Loucy (cell line): ENCODE data around the gene CDS2.

ENCODE experiments used
- EZH2phosphoT487 ChIP-seq: fragments of 200-600 bp; IDR thresholded peaks from 2 replicates; pipeline ENCODE4 v1.6.1; 2018; ENCODE audit warnings: antibody characterized with exemption, mild to moderate bottlenecking, moderate library complexity, borderline replicate concordance
- TF ChIP-seq, protein P1 (sequence below): fragments of 200-600 bp; sonication (generic); conservative IDR thresholded peaks from 2 replicates; pipeline ENCODE4 v1.5.1; 2014; ENCODE audit warnings: mild to moderate bottlenecking, antibody characterized with exemption, low read length

DNA sequence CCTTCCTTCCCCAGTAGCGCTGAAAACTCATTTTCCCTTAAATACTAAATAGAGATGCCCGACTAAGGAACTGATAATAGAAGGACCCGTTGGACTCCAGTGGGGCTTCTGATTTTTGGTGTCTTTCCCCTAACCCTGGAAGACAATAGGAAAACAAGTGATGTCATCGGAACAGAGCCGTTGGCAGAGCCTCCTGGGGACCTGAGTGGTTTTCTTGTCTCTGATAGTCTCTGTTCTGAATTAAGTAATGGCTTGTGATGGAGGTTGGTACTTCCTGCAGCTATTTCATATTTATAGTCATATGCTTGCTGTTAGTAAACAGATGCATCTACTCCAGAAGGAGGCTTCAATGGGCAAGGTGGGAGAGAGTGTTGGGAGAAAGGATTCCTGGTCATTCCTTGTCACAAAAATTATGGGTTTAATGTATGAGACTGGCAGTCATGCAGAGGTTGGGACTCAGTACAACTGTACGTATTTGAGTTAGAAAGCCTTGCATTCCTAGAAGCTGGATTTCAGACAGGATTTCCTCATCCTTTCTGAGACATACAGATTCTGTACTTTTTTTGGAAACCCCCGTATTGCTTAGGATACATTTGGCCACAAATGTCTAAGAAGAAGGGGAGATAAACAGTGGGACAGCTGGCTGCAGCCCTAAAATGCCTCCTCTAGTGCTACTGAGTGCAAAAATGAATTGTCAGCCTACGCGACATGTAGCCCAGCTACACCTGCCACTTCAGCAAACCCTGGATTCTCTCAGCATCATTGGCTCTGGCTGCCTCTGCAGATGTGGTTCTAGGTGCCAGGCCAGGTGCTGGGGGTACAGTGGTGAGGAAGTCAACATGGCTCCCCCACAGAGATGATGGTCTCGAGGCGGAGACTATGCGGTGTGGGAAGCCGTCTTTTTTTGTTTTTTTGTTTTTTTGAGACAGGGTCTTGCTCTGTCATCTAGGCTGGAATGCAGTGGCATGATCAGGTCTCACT lies 38.1 kb downstream of the CDS2 start:
- TF ChIP-seq, protein P1, sequence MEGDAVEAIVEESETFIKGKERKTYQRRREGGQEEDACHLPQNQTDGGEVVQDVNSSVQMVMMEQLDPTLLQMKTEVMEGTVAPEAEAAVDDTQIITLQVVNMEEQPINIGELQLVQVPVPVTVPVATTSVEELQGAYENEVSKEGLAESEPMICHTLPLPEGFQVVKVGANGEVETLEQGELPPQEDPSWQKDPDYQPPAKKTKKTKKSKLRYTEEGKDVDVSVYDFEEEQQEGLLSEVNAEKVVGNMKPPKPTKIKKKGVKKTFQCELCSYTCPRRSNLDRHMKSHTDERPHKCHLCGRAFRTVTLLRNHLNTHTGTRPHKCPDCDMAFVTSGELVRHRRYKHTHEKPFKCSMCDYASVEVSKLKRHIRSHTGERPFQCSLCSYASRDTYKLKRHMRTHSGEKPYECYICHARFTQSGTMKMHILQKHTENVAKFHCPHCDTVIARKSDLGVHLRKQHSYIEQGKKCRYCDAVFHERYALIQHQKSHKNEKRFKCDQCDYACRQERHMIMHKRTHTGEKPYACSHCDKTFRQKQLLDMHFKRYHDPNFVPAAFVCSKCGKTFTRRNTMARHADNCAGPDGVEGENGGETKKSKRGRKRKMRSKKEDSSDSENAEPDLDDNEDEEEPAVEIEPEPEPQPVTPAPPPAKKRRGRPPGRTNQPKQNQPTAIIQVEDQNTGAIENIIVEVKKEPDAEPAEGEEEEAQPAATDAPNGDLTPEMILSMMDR: no peak
- TF ChIP-seq EZH2phosphoT487: no peak
